ENCODE measurements around the gene SHH. TPM values are rescaled to one million over a fixed set of nuclear protein-coding genes. Genes with fewer than 3 reads are reported as not detected.

SHH gene
- total RNA-seq, 2 donors from 2014 or later: not detected

- H3K27me3 Mint-ChIP-seq: no peaks in the 10 kb centered on the region
- no peak overlapping the region for H3K4me3 Mint-ChIP-seq
- peak overlapping the region; percentile 56 for H3K27ac Mint-ChIP-seq
- H3K4me1 Mint-ChIP-seq: peaks cover 20% of the 10 kb centered on the region
- no peaks in the 10 kb centered on the region for H3K9me3 ChIP-seq (ENCODE audit: control insufficient read depth, low read length, poor library complexity, severe bottlenecking)
- H3K36me3 Mint-ChIP-seq (ENCODE audit: low read depth): peaks cover 7% of the 10 kb centered on the region
- no peak for DNase-seq
- ATAC-seq: no peak
Measured at GRCh38 chr7:155782466-155782865, 29.8 kb downstream of the SHH start.

- Mint-ChIP-seq H3K27me3 (no peaks in the 10 kb centered on the region), H3K4me1 (peaks cover 20% of the 10 kb centered on the region), H3K36me3 (ENCODE audit: low read depth) (peaks cover 7% of the 10 kb centered on the region)
Measured at GRCh38 chr7:155781433-155781832, 30.8 kb downstream of the SHH start.

GRCh38 chr7:155780884-155781283, 31.4 kb downstream of the SHH start:
- ATAC-seq: no peak
- Mint-ChIP-seq H3K4me3 (no peak overlapping the region), H3K36me3 (ENCODE audit: low read depth) (peaks cover 7% of the 10 kb centered on the region), H3K27ac (no peak overlapping the region), H3K4me1 (peaks cover 15% of the 10 kb centered on the region), H3K27me3 (no peaks in the 10 kb centered on the region)
- no peaks in the 10 kb centered on the region for H3K9me3 ChIP-seq (ENCODE audit: control insufficient read depth, low read length, poor library complexity, severe bottlenecking)
- no peak for DNase-seq

More at GRCh38 chr7:155781433-155781832, 30.8 kb downstream of the SHH start:
- no peak for ATAC-seq
- no peak for DNase-seq
- Mint-ChIP-seq H3K27ac (no peak overlapping the region), H3K4me3 (no peak overlapping the region)
- H3K9me3 ChIP-seq (ENCODE audit: control insufficient read depth, low read length, poor library complexity, severe bottlenecking): no peaks in the 10 kb centered on the region

GRCh38 chr7:155778349-155778748, 33.9 kb downstream of the SHH start:
- ATAC-seq (no peak), DNase-seq (no peak)
- H3K36me3 Mint-ChIP-seq (ENCODE audit: low read depth): peaks cover 5% of the 10 kb centered on the region
- H3K4me1 Mint-ChIP-seq: peaks cover 9% of the 10 kb centered on the region
- H3K27me3 Mint-ChIP-seq: no peaks in the 10 kb centered on the region
- H3K9me3 ChIP-seq (ENCODE audit: control insufficient read depth, low read length, poor library complexity, severe bottlenecking): no peaks in the 10 kb centered on the region
- no peak overlapping the region for H3K4me3 Mint-ChIP-seq
- no peak overlapping the region for H3K27ac Mint-ChIP-seq

- ATAC-seq (no peak), DNase-seq (no peak)
- no peaks in the 10 kb centered on the region for H3K9me3 ChIP-seq (ENCODE audit: control insufficient read depth, low read length, poor library complexity, severe bottlenecking)
- Mint-ChIP-seq H3K4me3 (no peak overlapping the region), H3K27me3 (no peaks in the 10 kb centered on the region), H3K36me3 (ENCODE audit: low read depth) (peaks cover 5% of the 10 kb centered on the region), H3K4me1 (peaks cover 9% of the 10 kb centered on the region), H3K27ac (no peak overlapping the region)
Measured at GRCh38 chr7:155776606-155777005, 35.7 kb downstream of the SHH start.

GRCh38 chr7:155775691-155776090, 36.6 kb downstream of the SHH start:
- ATAC-seq (no peak), DNase-seq (no peak)
- Mint-ChIP-seq H3K27ac (no peak overlapping the region), H3K4me3 (no peak overlapping the region), H3K36me3 (ENCODE audit: low read depth) (peaks cover 7% of the 10 kb centered on the region), H3K4me1 (peaks cover 7% of the 10 kb centered on the region), H3K27me3 (no peaks in the 10 kb centered on the region)
- no peaks in the 10 kb centered on the region for H3K9me3 ChIP-seq (ENCODE audit: control insufficient read depth, low read length, poor library complexity, severe bottlenecking)

GRCh38 chr7:155774947-155775346, 37.3 kb downstream of the SHH start:
- Mint-ChIP-seq H3K4me1 (peaks cover 7% of the 10 kb centered on the region), H3K4me3 (no peak overlapping the region), H3K36me3 (ENCODE audit: low read depth) (peaks cover 7% of the 10 kb centered on the region), H3K27ac (no peak overlapping the region), H3K27me3 (no peaks in the 10 kb centered on the region)
- H3K9me3 ChIP-seq (ENCODE audit: control insufficient read depth, low read length, poor library complexity, severe bottlenecking): no peaks in the 10 kb centered on the region
- no peak for ATAC-seq
- DNase-seq: no peak

- H3K27ac Mint-ChIP-seq: no peak overlapping the region
- H3K4me3 Mint-ChIP-seq: no peak overlapping the region
- H3K36me3 Mint-ChIP-seq (ENCODE audit: low read depth): peaks cover 10% of the 10 kb centered on the region
- no peaks in the 10 kb centered on the region for H3K27me3 Mint-ChIP-seq
- no peak for DNase-seq
- peaks cover 10% of the 10 kb centered on the region for H3K4me1 Mint-ChIP-seq
- no peaks in the 10 kb centered on the region for H3K9me3 ChIP-seq (ENCODE audit: control insufficient read depth, low read length, poor library complexity, severe bottlenecking)
- no peak for ATAC-seq
Measured at GRCh38 chr7:155773531-155773930, 38.7 kb downstream of the SHH start.

GRCh38 chr7:155770241-155770640, 42.0 kb downstream of the SHH start:
- Mint-ChIP-seq H3K27me3 (no peaks in the 10 kb centered on the region), H3K27ac (peak overlapping the region; percentile 39), H3K4me1 (peaks cover 11% of the 10 kb centered on the region), H3K36me3 (ENCODE audit: low read depth) (peaks cover 14% of the 10 kb centered on the region), H3K4me3 (no peak overlapping the region)
- no peaks in the 10 kb centered on the region for H3K9me3 ChIP-seq (ENCODE audit: control insufficient read depth, low read length, poor library complexity, severe bottlenecking)
- no peak for DNase-seq
- ATAC-seq: no peak

GRCh38 chr7:155769701-155770100, 42.6 kb downstream of the SHH start:
- peaks cover 15% of the 10 kb centered on the region for H3K4me1 Mint-ChIP-seq
- H3K27ac Mint-ChIP-seq: peak overlapping the region; percentile 39
- H3K36me3 Mint-ChIP-seq (ENCODE audit: low read depth): peaks cover 14% of the 10 kb centered on the region
- H3K4me3 Mint-ChIP-seq: no peak overlapping the region
- no peak for ATAC-seq
- DNase-seq: no peak
- H3K27me3 Mint-ChIP-seq: no peaks in the 10 kb centered on the region
- H3K9me3 ChIP-seq (ENCODE audit: control insufficient read depth, low read length, poor library complexity, severe bottlenecking): no peaks in the 10 kb centered on the region

- peaks cover 39% of the 10 kb centered on the region for H3K4me1 Mint-ChIP-seq
- no peaks in the 10 kb centered on the region for H3K27me3 Mint-ChIP-seq
- H3K4me3 Mint-ChIP-seq: no peak overlapping the region
- DNase-seq (no peak), ATAC-seq (no peak)
- H3K36me3 Mint-ChIP-seq (ENCODE audit: low read depth): peaks cover 14% of the 10 kb centered on the region
- no peaks in the 10 kb centered on the region for H3K9me3 ChIP-seq (ENCODE audit: control insufficient read depth, low read length, poor library complexity, severe bottlenecking)
- H3K27ac Mint-ChIP-seq: no peak overlapping the region
Measured at GRCh38 chr7:155766966-155767916, 45.0 kb downstream of the SHH start.

- ATAC-seq (no peak), DNase-seq (no peak)
- H3K4me3 Mint-ChIP-seq: no peak overlapping the region
- H3K4me1 Mint-ChIP-seq: peaks cover 48% of the 10 kb centered on the region
- H3K27me3 Mint-ChIP-seq: no peaks in the 10 kb centered on the region
- no peak overlapping the region for H3K27ac Mint-ChIP-seq
- peaks cover 14% of the 10 kb centered on the region for H3K36me3 Mint-ChIP-seq (ENCODE audit: low read depth)
- no peaks in the 10 kb centered on the region for H3K9me3 ChIP-seq (ENCODE audit: control insufficient read depth, low read length, poor library complexity, severe bottlenecking)
Measured at GRCh38 chr7:155766386-155766785, 45.9 kb downstream of the SHH start.

GRCh38 chr7:155765458-155765857, 46.8 kb downstream of the SHH start:
- no peaks in the 10 kb centered on the region for H3K9me3 ChIP-seq (ENCODE audit: control insufficient read depth, low read length, poor library complexity, severe bottlenecking)
- H3K36me3 Mint-ChIP-seq (ENCODE audit: low read depth): peaks cover 11% of the 10 kb centered on the region
- no peaks in the 10 kb centered on the region for H3K27me3 Mint-ChIP-seq
- DNase-seq (no peak), ATAC-seq (no peak)
- peaks cover 55% of the 10 kb centered on the region for H3K4me1 Mint-ChIP-seq
- no peak overlapping the region for H3K4me3 Mint-ChIP-seq
- H3K27ac Mint-ChIP-seq: no peak overlapping the region

- Mint-ChIP-seq H3K4me3 (peak overlapping the region; percentile 88), H3K4me1 (peaks cover 54% of the 10 kb centered on the region), H3K27me3 (no peaks in the 10 kb centered on the region), H3K36me3 (ENCODE audit: low read depth) (peaks cover 5% of the 10 kb centered on the region), H3K27ac (peak overlapping the region; percentile 93)
- H3K9me3 ChIP-seq (ENCODE audit: control insufficient read depth, low read length, poor library complexity, severe bottlenecking): no peaks in the 10 kb centered on the region
- ATAC-seq (peak; percentile 50), DNase-seq (no peak)
Measured at GRCh38 chr7:155764438-155764793, 47.8 kb downstream of the SHH start.
